Large intestine (tissue), 3 donors: ENCODE measurements around the gene RYR1. TPM values are rescaled to one million over a fixed set of nuclear protein-coding genes. Genes with fewer than 3 reads are reported as not detected.
"Not testable (repeated sequence)": the region's sequence is repeated elsewhere in the genome, so short reads cannot be mapped to it uniquely, and the experiment has no call there.

Source experiments
- DNase-seq, 2 donors: peaks; one replicate each; pipeline versions ENCODE4 v3.0.0 to v3.0.0-alpha.2; 2013
- H3K27ac ChIP-seq: one replicate; pipeline ENCODE4 v1.5.1; 2013; ENCODE audit warnings: low read length
- H3K27me3 ChIP-seq: 2 replicates; pipeline ENCODE4 v1.6.1; 2013; ENCODE audit warnings: low read length; ENCODE audit not compliant: control insufficient read depth, insufficient read depth
- H3K36me3 ChIP-seq: 2 replicates; pipeline ENCODE4 v1.6.1; 2013; ENCODE audit warnings: low read length; ENCODE audit not compliant: control insufficient read depth, insufficient read depth
- H3K4me1 ChIP-seq: one replicate; pipeline ENCODE4 v1.6.1; 2013; ENCODE audit warnings: low read length; ENCODE audit not compliant: control insufficient read depth, insufficient read depth
- H3K4me3 ChIP-seq: one replicate; pipeline ENCODE4 v1.5.1; 2013; ENCODE audit warnings: low read length
- H3K9me3 ChIP-seq: one replicate; pipeline ENCODE4 v1.6.1; 2013; ENCODE audit warnings: mild to moderate bottlenecking, low read depth, low read length, moderate library complexity; ENCODE audit not compliant: control insufficient read depth
- WGBS: methylation state at CpG from one replicate; pipeline ENCODE4 v1.1.5; 2013; ENCODE audit warnings: low lambda C conversion rate; ENCODE audit not compliant: insufficient coverage; 5-methylcytosine and 5-hydroxymethylcytosine counted together
- polyA plus RNA-seq: library from polyadenylated mRNA; unstranded; fragments of 120-200 nt; gene quantifications from one replicate; pipeline ENCODE4 v1.2.1, GENCODE V29; 2013

Gene RYR1
- polyA plus RNA-seq, 1 donor: 2.9 TPM

DNA sequence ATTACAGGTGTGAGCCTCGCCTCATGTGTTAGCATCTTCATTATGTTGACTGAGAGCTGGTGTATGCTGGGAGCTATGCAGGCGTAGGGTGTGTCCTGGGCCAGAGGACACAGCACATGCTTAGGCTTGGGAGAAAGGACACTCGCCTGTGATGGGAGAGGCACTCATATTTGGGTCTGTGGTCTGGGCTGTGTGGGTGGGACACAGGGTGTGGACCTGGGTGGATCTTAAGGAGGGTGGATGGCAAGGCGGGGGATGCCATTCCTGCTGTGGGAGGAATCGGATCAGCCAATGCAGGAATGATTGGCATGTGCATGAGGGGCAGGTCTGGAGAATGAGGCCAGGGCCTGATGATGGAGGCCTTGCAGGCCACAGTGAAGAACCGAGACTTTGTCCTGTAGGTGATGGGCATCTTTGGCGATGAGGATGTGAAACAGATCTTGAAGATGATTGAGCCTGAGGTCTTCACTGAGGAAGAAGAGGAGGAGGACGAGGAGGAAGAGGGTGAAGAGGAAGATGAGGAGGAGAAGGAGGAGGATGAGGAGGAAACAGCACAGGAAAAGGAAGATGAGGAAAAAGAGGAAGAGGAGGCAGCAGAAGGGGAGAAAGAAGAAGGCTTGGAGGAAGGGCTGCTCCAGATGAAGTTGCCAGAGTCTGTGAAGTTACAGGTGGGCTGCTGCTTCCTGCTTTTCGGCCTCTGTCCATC is 55.4 kb downstream of the RYR1 start:
- 92% methylated on average over 2 of the region's 9 CpGs for WGBS
- Histone ChIP-seq H3K27ac (no peak overlapping the region), H3K4me1 (no peaks in the 10 kb centered on the region), H3K9me3 (peaks cover 2% of the 10 kb centered on the region), H3K27me3 (no peaks in the 10 kb centered on the region), H3K4me3 (no peak overlapping the region), H3K36me3 (no peaks in the 10 kb centered on the region)
- no peak for DNase-seq

DNA sequence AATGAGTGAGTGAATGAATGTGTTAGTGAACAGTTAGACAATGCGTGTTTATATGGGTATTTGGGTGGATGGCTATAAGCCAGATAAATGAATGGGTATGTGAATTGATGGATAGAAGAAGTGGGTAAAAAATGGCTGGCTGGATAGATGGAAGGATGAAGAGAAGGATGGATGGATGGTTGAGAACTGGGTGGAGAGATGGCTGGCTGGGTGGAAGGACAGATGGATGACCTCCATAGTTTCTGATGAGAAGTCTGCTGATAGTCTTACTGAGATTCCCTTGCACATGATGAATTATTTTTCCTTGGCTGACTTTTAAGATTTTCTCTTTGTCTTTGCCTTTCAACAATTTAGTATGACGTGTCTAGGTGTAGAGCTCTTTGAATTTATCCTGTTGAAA is 57.4 kb downstream of the RYR1 start:
- Histone ChIP-seq H3K4me3 (no peak overlapping the region), H3K9me3 (peaks cover 2% of the 10 kb centered on the region), H3K27ac (no peak overlapping the region), H3K4me1 (no peaks in the 10 kb centered on the region), H3K27me3 (no peaks in the 10 kb centered on the region), H3K36me3 (no peaks in the 10 kb centered on the region)
- no peak for DNase-seq
- 92% methylated on average over 2 of the region's 2 CpGs for WGBS

DNA sequence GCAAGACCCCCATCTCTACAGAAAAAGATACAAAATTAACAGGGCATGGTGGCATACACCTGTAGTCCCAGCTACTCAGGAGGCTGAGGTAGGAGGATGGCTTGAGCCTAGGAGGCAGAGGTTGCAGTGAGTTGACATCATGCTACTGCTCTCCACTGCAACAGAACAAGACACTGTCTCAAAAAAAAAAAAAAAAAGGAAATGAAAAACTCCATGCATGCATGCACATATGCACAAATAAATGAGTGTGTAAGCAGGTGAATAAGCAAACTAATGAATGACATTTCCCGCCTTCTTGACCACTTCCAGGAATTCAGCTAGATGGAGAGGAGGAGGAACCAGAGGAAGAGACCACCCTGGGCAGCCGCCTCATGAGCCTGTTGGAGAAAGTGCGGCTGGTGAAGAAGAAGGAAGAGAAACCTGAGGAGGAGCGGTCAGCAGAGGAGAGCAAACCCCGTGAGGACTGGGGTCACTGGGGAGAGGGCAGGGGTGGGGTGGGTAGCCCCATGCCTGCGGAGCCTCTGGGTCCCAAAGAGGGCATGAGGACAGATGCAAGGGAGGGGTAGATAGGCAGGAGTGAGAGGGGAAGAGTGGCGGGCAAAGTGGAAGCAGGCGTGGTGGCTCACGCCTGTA is 58.8 kb downstream of the RYR1 start:
- no peak overlapping the region for H3K27ac ChIP-seq
- H3K4me3 ChIP-seq: no peak overlapping the region
- no peak for DNase-seq
- no peaks in the 10 kb centered on the region for H3K27me3 ChIP-seq
- WGBS: 100% methylated on average over 1 of the region's 9 CpGs
- H3K4me1 ChIP-seq: no peaks in the 10 kb centered on the region
- H3K9me3 ChIP-seq: peaks cover 2% of the 10 kb centered on the region
- no peaks in the 10 kb centered on the region for H3K36me3 ChIP-seq

DNA sequence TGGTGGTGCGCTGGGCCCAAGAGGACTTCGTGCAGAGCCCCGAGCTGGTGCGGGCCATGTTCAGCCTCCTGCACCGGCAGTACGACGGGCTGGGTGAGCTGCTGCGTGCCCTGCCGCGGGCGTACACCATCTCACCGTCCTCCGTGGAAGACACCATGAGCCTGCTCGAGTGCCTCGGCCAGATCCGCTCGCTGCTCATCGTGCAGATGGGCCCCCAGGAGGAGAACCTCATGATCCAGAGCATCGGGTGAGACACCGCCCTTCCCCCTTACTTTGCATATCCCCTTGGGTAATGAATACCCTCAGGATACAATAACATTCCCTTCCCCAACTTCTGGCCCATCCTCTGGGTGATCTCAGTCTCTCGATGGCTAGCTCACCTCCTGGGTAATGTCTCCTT is 60.9 kb downstream of the RYR1 start:
- Histone ChIP-seq H3K36me3 (no peaks in the 10 kb centered on the region), H3K4me1 (no peaks in the 10 kb centered on the region), H3K27me3 (no peaks in the 10 kb centered on the region), H3K27ac (no peak overlapping the region), H3K4me3 (no peak overlapping the region), H3K9me3 (peaks cover 2% of the 10 kb centered on the region)
- 80% methylated on average over 1 of the region's 21 CpGs for WGBS
- DNase-seq: no peak

DNA sequence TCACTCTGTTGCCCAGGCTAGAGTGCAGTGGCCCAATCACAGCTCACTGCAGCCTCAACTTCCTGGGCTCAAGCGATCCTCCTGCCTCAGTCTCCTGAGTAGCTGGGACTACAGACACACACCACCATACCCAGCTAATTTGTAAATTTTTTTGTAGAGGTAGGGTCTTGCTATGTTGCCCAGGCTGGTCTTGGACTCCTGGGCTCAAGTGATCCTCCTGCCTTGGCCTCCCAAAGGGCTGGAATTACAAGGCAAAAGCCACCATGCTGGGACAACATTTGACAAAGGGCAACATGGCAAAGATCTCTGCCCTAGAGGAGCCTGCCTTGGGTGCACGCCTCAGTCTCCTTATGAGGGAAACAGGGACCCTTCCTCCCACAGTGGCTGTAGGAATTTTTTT is 61.9 kb downstream of the RYR1 start:
- not testable (repeated sequence) for H3K27ac ChIP-seq, H3K36me3 ChIP-seq, H3K9me3 ChIP-seq, H3K4me1 ChIP-seq, H3K4me3 ChIP-seq, H3K27me3 ChIP-seq, DNase-seq
- WGBS: no CpG with 5 or more reads among the region's 2 CpGs

DNA sequence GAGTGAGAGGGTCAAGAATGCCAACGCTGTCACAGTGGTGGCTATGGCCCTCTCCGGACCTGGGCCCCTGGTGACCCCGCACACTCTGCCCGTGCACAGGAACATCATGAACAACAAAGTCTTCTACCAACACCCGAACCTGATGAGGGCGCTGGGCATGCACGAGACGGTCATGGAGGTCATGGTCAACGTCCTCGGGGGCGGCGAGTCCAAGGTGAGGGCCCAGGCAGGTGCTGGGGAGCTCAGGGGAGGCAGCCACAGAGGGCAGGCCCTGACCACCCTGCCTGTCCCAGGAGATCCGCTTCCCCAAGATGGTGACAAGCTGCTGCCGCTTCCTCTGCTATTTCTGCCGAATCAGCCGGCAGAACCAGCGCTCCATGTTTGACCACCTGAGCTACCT is 62.6 kb downstream of the RYR1 start:
- H3K27me3 ChIP-seq: no peaks in the 10 kb centered on the region
- no peaks in the 10 kb centered on the region for H3K4me1 ChIP-seq
- H3K27ac ChIP-seq: no peak overlapping the region
- WGBS: no CpG with 5 or more reads among the region's 17 CpGs
- no peaks in the 10 kb centered on the region for H3K9me3 ChIP-seq
- no peaks in the 10 kb centered on the region for H3K36me3 ChIP-seq
- DNase-seq: no peak
- no peak overlapping the region for H3K4me3 ChIP-seq

DNA sequence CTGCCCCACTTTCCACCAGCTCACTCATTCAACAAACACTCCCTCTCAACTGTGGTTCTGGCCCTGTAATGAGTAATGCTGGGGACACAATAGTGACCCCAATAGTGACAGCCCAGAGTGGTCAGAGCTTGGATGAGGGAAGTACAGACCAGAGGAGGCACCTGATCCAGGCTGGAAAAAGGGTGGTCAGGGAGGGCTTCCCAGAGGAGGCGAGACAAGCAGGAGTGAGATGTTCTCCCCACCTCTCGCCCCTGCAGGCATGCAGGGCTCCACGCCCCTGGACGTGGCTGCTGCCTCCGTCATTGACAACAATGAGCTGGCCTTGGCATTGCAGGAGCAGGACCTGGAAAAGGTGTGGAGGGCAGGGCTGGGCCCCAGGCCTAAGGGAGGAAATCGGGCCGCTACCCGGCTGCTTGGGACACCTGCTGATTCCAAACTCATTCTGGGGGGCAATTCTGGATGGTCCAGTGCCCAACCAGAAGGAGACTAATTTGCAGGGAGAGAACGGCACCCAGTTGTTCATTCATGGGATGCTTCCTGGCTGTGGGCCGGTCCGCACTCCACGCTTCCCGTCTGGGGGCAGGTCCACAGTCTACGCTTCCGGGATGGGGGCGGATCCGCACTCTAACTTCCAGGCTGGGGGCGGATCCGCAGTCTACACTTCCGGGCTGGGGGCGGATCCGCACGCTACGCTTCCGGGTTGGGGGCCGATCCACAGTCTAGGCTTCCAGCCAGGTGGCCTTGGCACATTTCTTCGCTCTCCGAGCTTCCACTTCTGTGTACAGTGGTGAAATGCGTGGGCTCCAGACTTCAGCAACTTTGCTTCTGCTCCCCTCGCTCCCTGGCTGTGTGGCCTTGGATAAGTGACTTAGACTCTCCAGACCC is 63.4 kb downstream of the RYR1 start:
- no peak for DNase-seq
- Histone ChIP-seq H3K9me3 (no peaks in the 10 kb centered on the region), H3K27me3 (no peaks in the 10 kb centered on the region), H3K4me3 (no peak overlapping the region), H3K27ac (no peak overlapping the region), H3K4me1 (no peaks in the 10 kb centered on the region), H3K36me3 (no peaks in the 10 kb centered on the region)
- 100% methylated on average over 2 of the region's 30 CpGs for WGBS

DNA sequence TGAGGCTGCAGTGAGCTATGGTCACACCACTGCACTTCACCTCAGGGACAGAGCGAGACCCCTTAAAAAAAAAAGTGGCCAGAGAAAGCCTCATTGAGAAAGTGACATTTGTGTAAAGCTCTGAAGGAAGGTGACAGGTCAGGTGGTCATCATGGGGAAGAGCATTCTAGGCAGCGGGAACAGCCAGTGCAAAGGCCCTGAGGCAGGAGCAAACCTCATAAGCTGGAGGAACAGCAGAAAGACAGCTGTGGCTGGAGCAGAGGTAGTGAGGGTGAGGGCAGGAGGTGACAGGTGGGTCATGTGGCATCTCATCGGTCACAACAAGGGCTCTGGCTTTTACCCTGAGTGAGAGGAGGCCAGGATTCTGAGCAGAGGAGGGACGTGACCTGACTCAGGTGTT is 64.4 kb downstream of the RYR1 start:
- WGBS: no CpG with 5 or more reads among the region's 4 CpGs
- H3K9me3 ChIP-seq: peaks cover 3% of the 10 kb centered on the region
- no peak overlapping the region for H3K27ac ChIP-seq
- no peaks in the 10 kb centered on the region for H3K4me1 ChIP-seq
- no peak overlapping the region for H3K4me3 ChIP-seq
- DNase-seq: no peak
- no peaks in the 10 kb centered on the region for H3K27me3 ChIP-seq
- no peaks in the 10 kb centered on the region for H3K36me3 ChIP-seq

DNA sequence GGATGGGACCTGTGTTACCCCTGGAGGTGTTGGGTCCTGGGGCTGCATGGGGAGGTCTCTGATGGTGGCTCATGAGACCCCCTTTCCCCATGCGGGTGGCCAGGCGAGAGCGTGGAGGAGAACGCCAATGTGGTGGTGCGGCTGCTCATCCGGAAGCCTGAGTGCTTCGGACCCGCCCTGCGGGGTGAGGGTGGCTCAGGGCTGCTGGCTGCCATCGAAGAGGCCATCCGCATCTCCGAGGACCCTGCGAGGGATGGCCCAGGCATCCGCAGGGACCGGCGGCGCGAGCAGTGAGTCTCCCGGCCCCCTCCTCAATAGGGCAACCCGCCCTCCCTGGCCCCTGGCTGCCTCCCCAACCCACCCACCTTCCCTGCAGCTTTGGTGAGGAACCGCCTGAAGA is 66.0 kb downstream of the RYR1 start:
- Histone ChIP-seq H3K27me3 (no peaks in the 10 kb centered on the region), H3K27ac (no peak overlapping the region), H3K4me1 (no peaks in the 10 kb centered on the region), H3K4me3 (no peak overlapping the region), H3K36me3 (no peaks in the 10 kb centered on the region), H3K9me3 (peaks cover 3% of the 10 kb centered on the region)
- no peak for DNase-seq
- WGBS: no CpG with 5 or more reads among the region's 21 CpGs

DNA sequence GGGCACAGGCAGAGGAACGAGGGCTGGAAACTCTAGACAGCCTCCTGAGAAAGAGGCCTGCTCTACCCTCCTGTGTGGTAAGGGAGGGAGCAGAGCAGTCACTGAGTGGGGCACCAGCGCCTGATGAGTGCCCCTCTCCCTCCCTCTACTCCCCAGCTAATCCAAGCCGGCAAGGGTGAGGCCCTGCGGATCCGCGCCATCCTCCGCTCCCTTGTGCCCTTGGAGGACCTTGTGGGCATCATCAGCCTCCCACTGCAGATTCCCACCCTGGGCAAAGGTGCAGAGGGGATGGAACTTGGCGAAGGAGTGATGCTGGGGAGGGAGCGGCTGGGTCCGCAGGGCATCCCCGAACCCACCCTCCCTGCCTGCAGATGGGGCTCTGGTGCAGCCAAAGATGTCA is 67.0 kb downstream of the RYR1 start:
- DNase-seq: no peak
- Histone ChIP-seq H3K4me3 (no peak overlapping the region), H3K9me3 (peaks cover 3% of the 10 kb centered on the region), H3K27me3 (no peaks in the 10 kb centered on the region), H3K27ac (no peak overlapping the region), H3K4me1 (no peaks in the 10 kb centered on the region), H3K36me3 (no peaks in the 10 kb centered on the region)
- whole genome bisulfite sequencing: no CpG with 5 or more reads among the region's 11 CpGs
